ENCODE measurements around the gene IGSF9. TPM values are rescaled to one million over a fixed set of nuclear protein-coding genes. Genes with fewer than 3 reads are reported as not detected.

The IGSF9 gene
- total and polyA plus RNA-seq, 9 donors: 0.13 to 5.9 (median 0.56) TPM

DNA sequence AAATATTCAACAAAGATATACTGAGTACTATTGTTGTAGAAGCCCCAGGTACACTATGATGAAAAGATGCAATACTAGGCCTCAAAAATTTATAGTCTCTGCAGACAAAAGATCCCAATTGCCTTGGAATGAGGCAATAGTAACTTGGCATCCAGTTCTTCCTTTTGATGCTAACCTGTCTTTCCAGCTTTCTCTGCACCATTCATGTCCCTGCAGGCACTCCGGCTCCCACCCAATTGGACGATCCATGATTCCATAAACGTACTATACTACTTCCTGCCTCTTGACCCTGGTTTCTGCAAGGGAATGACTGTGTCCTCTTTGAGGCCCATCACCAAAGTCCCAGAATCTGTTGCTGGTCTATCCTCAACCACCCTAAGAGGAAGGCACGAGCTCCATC is 12.1 kb downstream of the IGSF9 start:
- no peak overlapping the region for H3K27ac ChIP-seq (ENCODE audit: low read length)
- no peak for DNase-seq
- peaks cover 5% of the 10 kb centered on the region for H3K27me3 ChIP-seq (ENCODE audit: control insufficient read depth, insufficient read depth, low read length)
- 64% methylated on average over 4 of the region's 4 CpGs for WGBS (ENCODE audit: insufficient coverage)
- no peaks in the 10 kb centered on the region for H3K9me3 ChIP-seq (replicated peaks; ENCODE audit: control insufficient read depth, low read depth, low read length)
- H3K36me3 ChIP-seq (ENCODE audit: control insufficient read depth, insufficient read depth, low read length): no peaks in the 10 kb centered on the region
- H3K4me3 ChIP-seq (ENCODE audit: low read length): no peak overlapping the region
- H3K4me1 ChIP-seq (ENCODE audit: control insufficient read depth, insufficient read depth, low read length): peaks cover 6% of the 10 kb centered on the region

DNA sequence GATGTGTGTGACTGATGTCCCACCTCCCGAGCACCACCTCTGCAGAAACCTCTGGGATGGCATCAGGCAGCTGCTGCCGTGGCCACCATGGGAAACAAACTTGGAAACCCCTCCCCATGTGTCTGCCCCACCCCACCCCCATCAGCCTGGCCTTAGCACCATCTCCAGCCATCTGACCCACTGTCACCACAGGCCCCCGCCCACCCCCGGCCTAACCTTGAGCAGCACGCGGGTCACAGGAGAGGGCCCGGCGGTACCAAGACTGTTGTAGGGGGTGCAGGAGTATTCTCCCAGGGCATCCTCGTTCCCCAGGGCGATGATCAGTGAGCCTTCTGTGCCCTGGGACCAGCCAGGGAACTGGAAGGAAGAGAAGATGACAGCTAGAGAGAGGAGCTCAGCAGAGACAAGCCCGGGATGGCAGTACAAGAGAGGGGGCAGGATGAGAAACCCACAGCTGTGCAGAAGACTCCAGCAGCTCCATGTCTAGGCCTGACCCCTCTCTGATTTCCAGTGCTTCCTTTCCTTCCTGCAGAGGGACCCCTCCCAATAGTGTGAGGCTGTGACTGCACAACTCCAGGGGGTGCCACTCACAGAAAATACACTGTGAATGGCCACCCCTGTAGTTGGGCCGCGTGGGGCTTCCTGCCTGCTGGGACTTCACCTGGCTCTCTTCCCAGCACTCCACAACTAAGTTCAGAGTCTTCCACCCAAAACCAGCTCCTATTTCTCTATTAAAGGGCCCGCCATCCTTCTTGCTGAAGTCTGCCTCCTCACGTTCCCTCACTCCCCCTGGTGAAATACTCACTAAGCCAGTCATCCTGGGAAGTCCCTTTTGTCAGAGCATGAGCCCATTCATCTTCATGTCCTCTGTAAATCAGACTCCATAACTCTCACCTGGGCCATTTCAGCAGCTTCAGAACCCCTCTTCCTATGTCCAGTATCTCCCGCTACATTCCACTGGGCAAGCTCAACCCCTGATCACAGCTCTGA is 12.8 kb downstream of the IGSF9 start:
- H3K27me3 ChIP-seq (ENCODE audit: control insufficient read depth, insufficient read depth, low read length): peaks cover 2% of the 10 kb centered on the region
- no peak for DNase-seq
- H3K4me1 ChIP-seq (ENCODE audit: control insufficient read depth, insufficient read depth, low read length): peaks cover 5% of the 10 kb centered on the region
- no peak overlapping the region for H3K27ac ChIP-seq (ENCODE audit: low read length)
- H3K4me3 ChIP-seq (ENCODE audit: low read length): no peak overlapping the region
- no peaks in the 10 kb centered on the region for H3K9me3 ChIP-seq (replicated peaks; ENCODE audit: control insufficient read depth, low read depth, low read length)
- H3K36me3 ChIP-seq (ENCODE audit: control insufficient read depth, insufficient read depth, low read length): no peaks in the 10 kb centered on the region
- 51% methylated on average over 6 of the region's 16 CpGs for WGBS (ENCODE audit: insufficient coverage)

DNA sequence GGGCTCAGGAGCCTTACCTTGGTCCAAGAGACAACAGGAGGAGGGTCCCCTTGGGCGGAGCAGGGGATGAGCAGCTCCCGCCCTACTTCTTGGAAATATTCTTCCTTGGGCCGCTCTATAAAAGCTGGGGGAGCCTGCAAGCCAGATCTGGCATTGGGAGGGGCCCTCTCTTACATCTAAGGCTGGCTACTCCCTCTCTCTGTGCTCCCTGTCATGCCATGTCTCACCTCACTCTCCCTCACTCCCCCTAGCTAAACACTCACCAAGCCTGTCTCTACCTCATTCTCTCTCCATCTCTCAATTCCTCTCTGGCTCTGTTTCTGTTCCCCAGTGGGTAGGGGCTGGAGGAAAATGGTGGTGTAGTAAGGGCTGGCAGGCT is 13.6 kb downstream of the IGSF9 start:
- no peak for DNase-seq
- Histone ChIP-seq H3K27ac (ENCODE audit: low read length) (no peak overlapping the region), H3K27me3 (ENCODE audit: control insufficient read depth, insufficient read depth, low read length) (peaks cover 2% of the 10 kb centered on the region), H3K9me3 (replicated peaks; ENCODE audit: control insufficient read depth, low read depth, low read length) (no peaks in the 10 kb centered on the region), H3K4me1 (ENCODE audit: control insufficient read depth, insufficient read depth, low read length) (peaks cover 3% of the 10 kb centered on the region), H3K36me3 (ENCODE audit: control insufficient read depth, insufficient read depth, low read length) (no peaks in the 10 kb centered on the region), H3K4me3 (ENCODE audit: low read length) (no peak overlapping the region)
- 89% methylated on average over 3 of the region's 3 CpGs for whole genome bisulfite sequencing (ENCODE audit: insufficient coverage)

DNA sequence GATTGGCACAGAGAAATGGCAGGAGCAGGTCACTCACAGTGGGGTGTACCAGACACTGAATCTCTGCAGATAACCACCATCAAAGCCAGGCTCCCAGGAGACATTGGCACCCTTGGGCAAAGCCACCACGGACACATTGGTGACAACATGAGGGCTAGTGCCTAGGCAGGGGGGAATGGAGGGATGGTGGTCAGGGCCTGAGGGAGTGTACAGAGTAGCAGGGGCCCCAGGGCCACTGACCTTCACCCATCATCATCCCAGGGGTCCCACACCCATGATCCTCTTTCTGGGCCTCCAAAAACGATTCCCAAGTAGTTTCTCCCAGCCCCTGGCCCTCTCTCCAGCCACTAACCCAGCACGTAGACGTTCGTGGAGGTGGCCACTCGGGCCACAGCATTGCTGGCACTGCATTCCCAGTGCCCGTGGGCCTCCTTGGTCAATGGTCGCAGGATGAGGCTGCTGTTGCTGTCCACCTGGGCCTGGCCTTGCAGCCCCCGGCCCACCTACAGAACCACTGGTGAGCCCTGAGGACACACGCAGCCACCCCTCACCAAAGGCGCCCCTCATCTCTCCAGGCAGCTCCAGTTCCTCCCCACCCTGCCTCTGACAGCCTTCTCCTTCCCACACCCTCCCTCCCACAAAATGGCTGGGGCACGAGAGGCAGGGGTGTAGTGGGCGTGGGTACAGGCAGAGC is 14.2 kb downstream of the IGSF9 start:
- DNase-seq: no peak
- Histone ChIP-seq H3K4me1 (ENCODE audit: control insufficient read depth, insufficient read depth, low read length) (peaks cover 3% of the 10 kb centered on the region), H3K27me3 (ENCODE audit: control insufficient read depth, insufficient read depth, low read length) (peaks cover 2% of the 10 kb centered on the region), H3K9me3 (replicated peaks; ENCODE audit: control insufficient read depth, low read depth, low read length) (no peaks in the 10 kb centered on the region), H3K4me3 (ENCODE audit: low read length) (no peak overlapping the region), H3K36me3 (ENCODE audit: control insufficient read depth, insufficient read depth, low read length) (no peaks in the 10 kb centered on the region), H3K27ac (ENCODE audit: low read length) (no peak overlapping the region)
- 84% methylated on average over 11 of the region's 13 CpGs for WGBS (ENCODE audit: insufficient coverage)

DNA sequence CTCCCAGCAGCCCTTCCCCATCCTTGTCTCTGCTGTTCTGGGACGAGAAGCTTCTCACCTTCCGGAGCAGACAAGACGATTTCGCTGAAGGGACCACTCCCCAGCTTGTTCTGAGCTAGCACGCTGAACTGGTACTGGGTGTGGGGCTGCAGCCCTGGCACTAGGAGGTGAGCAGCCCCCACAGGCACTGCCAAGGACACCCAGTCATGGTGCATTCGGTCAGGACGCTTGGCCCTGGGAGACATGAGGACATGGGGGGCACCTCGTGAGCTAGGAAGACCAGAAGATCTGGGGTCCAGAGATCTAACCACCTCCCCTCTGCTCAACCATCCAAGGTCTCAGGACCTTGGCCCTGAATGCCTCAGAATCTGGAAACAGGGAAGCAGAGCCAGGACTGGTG is 14.8 kb downstream of the IGSF9 start:
- H3K27ac ChIP-seq (ENCODE audit: low read length): no peak overlapping the region
- 86% methylated on average over 7 of the region's 8 CpGs for WGBS (ENCODE audit: insufficient coverage)

DNA sequence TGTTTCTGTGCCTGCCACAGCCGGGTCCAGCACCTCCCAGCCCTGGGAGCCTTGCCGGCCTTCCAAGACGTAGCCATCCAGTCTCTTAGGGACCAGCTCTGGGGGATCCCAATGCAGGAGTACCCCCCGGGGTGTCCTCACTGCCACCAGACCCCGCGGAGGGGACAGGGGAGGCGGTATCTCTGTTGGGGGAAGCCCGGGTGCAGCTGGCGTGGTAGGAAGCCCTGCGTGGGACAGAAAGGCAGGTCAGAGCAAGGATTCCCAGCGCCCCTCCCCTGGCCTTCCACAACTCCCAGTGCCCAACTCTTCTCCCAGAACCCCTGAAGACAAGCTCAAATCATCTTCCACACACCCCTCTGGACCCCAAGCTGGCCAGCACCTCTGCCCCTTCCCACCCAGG is 15.2 kb downstream of the IGSF9 start:
- WGBS (ENCODE audit: insufficient coverage): 79% methylated on average over 9 of the region's 11 CpGs
- Histone ChIP-seq H3K27me3 (ENCODE audit: control insufficient read depth, insufficient read depth, low read length) (peaks cover 2% of the 10 kb centered on the region), H3K4me3 (ENCODE audit: low read length) (no peak overlapping the region), H3K27ac (ENCODE audit: low read length) (no peak overlapping the region), H3K9me3 (replicated peaks; ENCODE audit: control insufficient read depth, low read depth, low read length) (no peaks in the 10 kb centered on the region), H3K4me1 (ENCODE audit: control insufficient read depth, insufficient read depth, low read length) (peaks cover 10% of the 10 kb centered on the region), H3K36me3 (ENCODE audit: control insufficient read depth, insufficient read depth, low read length) (no peaks in the 10 kb centered on the region)
- DNase-seq: no peak

More for the DNA sequence above, 14.8 kb downstream of the IGSF9 start:
- Histone ChIP-seq H3K4me1 (ENCODE audit: control insufficient read depth, insufficient read depth, low read length) (peaks cover 9% of the 10 kb centered on the region), H3K4me3 (ENCODE audit: low read length) (no peak overlapping the region), H3K9me3 (replicated peaks; ENCODE audit: control insufficient read depth, low read depth, low read length) (no peaks in the 10 kb centered on the region), H3K27me3 (ENCODE audit: control insufficient read depth, insufficient read depth, low read length) (peaks cover 2% of the 10 kb centered on the region), H3K36me3 (ENCODE audit: control insufficient read depth, insufficient read depth, low read length) (no peaks in the 10 kb centered on the region)
- DNase-seq: no peak

DNA sequence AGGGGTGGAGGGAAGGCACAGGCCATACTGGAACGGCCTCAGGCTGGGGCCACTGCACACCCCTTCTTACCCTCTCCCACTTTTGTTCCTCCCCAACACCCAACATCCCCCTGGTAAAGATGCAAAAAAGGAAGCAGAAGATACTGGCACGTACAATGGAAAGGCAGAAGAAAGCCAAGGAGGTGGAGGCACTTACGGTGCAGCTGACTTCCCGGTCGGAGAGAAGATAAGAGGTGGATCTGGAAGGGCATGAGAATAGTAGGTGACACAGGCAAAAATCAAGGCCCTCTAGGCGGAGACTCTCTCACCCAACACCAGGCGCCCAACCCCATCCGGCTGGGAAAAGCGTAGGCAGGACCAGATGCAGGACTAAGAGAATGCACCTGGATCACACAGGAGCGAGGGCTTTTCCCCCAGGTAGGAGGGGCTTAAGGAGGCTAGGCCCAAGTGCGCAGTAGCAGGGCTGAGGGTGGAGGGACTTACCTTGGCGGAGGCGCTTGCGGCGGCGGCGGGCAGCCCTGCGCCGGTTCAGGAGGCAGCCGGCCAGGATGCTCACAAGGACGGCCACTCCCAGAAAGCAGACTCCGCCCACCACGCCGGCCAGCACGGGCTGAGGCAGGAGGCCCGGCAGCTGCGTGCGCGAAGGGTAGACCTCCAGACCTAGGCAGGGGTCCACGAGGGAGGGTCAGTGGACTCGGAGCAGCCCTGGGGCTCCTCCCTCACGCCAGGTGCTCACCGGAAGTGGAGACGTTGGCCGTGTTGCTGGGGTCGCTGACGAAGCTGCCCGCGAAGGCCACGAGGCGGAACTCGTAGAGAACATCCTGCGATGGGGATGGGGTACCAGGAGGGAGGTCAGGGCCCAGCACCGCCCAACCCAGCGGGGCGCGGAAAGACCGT is 16.0 kb downstream of the IGSF9 start:
- no peaks in the 10 kb centered on the region for H3K9me3 ChIP-seq (replicated peaks; ENCODE audit: control insufficient read depth, low read depth, low read length)
- DNase-seq: no peak
- H3K4me3 ChIP-seq (ENCODE audit: low read length): no peak overlapping the region
- peaks cover 2% of the 10 kb centered on the region for H3K27me3 ChIP-seq (ENCODE audit: control insufficient read depth, insufficient read depth, low read length)
- 76% methylated on average over 37 of the region's 48 CpGs for WGBS (ENCODE audit: insufficient coverage)
- no peak overlapping the region for H3K27ac ChIP-seq (ENCODE audit: low read length)
- H3K4me1 ChIP-seq (ENCODE audit: control insufficient read depth, insufficient read depth, low read length): peaks cover 10% of the 10 kb centered on the region
- no peaks in the 10 kb centered on the region for H3K36me3 ChIP-seq (ENCODE audit: control insufficient read depth, insufficient read depth, low read length)

DNA sequence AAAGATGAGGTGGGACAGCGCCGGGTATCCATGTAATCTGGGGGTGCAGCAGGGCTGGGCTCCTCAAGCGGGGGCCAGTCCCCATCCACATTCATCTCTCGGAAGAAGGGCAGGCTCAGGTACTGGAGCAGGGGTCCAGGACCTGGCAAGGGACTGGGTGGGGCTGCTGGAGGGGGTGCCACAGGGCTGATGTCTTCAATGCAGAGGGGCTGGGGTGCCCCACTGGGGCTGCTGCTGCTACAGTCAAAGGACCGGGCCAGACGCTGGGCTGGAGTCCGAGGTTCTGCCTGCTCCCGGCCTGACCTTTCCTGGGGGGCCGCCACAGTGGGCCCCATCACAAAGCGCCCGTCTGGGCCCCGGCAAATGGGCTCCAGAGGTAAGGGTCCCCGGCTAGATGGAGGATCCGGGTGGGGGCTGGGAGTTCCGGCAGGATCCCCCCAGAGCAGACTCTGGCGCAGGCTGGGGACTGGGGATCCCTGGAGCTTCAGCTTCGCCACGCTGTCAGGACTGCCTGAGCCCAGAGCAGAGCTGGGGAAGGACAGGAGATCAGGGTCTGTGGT is 16.8 kb downstream of the IGSF9 start:
- H3K9me3 ChIP-seq (replicated peaks; ENCODE audit: control insufficient read depth, low read depth, low read length): no peaks in the 10 kb centered on the region
- H3K27me3 ChIP-seq (ENCODE audit: control insufficient read depth, insufficient read depth, low read length): no peaks in the 10 kb centered on the region
- H3K4me1 ChIP-seq (ENCODE audit: control insufficient read depth, insufficient read depth, low read length): peaks cover 15% of the 10 kb centered on the region
- no peak for DNase-seq
- no peaks in the 10 kb centered on the region for H3K36me3 ChIP-seq (ENCODE audit: control insufficient read depth, insufficient read depth, low read length)
- no peak overlapping the region for H3K4me3 ChIP-seq (ENCODE audit: low read length)
- H3K27ac ChIP-seq (ENCODE audit: low read length): no peak overlapping the region
- WGBS (ENCODE audit: insufficient coverage): 84% methylated on average over 17 of the region's 18 CpGs

DNA sequence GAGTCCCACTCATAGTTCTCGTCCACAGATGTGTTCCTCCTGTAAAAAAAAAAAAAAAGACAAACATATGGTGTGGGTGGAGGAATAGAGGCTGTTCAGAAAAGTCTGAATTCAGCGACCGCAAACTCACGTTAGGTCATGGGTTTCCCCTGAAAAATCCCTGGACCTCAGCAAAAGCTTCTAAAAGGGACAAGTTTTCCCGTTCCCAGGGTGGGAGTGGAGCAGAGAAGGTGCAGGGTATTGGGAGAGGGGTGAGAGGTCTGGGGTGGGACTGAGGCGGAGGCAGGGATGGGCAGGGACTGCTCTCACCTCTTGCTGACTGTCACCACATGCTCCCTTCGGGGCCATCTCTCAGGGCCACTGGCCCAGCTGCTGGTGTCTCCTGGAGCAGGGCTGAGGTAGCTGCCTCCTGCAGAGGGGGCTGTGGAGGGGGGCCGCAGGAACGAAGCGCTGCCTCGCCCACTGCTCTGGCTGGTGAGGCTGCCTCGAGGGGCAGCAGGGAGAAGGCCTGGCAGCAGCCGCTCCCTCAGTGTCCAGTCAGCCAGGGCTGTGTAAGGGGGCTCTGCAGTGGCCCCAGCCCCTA is 17.5 kb downstream of the IGSF9 start:
- no peaks in the 10 kb centered on the region for H3K36me3 ChIP-seq (ENCODE audit: control insufficient read depth, insufficient read depth, low read length)

More for the DNA sequence above, 17.5 kb downstream of the IGSF9 start:
- H3K27ac ChIP-seq (ENCODE audit: low read length): no peak overlapping the region
- H3K4me3 ChIP-seq (ENCODE audit: low read length): no peak overlapping the region
- peaks cover 21% of the 10 kb centered on the region for H3K4me1 ChIP-seq (ENCODE audit: control insufficient read depth, insufficient read depth, low read length)
- 53% methylated on average over 9 of the region's 13 CpGs for WGBS (ENCODE audit: insufficient coverage)
- no peaks in the 10 kb centered on the region for H3K27me3 ChIP-seq (ENCODE audit: control insufficient read depth, insufficient read depth, low read length)
- no peaks in the 10 kb centered on the region for H3K9me3 ChIP-seq (replicated peaks; ENCODE audit: control insufficient read depth, low read depth, low read length)
- DNase-seq: peak; percentile 49
